ENCODE results near the gene AIF1L.
"Not testable (repeated sequence)": the region's sequence is repeated elsewhere in the genome, so short reads cannot be mapped to it uniquely, and the experiment has no call there.

AIF1L gene

DNA sequence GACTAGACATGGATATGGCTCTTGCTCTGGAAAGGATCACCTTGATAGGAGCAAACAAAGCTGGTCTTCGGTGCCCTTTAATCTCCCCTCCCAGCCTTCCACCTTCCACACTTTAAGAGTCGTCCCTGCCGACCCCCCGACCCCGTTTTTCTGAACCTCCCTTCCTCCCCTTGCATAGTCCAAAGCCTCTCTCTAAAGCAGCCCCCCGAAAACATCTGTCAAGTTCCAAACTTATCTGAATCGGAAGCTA lies 28.6 kb downstream of the AIF1L start:
- DNase-seq, result no peak

DNA sequence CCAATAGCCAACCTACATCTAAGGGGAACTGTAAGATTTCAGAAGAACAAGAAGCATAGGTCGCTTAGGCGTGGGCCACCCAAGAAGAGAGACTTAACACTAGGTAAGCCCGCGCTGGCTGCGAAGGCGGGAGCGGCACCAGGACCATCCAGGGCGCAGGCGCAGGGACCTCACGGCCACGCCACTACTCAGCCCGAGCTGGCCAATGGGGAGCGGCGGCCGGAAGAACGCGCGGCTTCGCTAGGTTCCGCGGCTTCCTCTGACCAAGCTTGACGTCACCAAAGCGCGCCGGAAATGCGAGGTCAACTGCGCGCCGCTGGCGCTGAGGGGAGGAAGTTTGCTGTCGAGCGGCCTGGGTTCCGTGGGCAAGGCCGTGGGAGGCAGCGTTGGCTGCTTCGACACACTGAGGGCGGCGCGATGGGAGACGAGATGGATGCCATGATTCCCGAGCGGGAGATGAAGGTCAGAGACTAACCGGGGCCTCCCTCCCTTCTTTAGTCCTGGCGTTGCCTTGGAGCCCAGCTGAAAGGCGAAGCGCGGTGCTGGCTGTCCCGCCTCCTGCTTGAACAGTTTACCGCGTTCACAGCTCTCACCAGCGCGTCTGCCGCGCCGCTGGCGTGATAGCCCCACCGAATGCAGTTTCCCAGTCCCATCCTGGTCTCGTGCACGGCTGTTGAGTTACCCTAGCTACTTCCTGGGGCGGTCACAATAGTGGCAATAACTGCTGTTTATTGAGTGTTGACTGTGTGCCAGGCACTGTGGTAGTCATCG lies 29.1 kb downstream of the AIF1L start, which contains the start of gene NUP214:
TSS of gene NUP214 (plus strand) at position 299 of the 771 bp plus-strand sequence. CDS start at position 418, 119 bp downstream.
- DNase-seq, result peak; percentile 100

- no peak for DNase-seq
These were observed 29.7 kb downstream of the AIF1L start for GRCh38 chr9:131126059-131126426.

DNA sequence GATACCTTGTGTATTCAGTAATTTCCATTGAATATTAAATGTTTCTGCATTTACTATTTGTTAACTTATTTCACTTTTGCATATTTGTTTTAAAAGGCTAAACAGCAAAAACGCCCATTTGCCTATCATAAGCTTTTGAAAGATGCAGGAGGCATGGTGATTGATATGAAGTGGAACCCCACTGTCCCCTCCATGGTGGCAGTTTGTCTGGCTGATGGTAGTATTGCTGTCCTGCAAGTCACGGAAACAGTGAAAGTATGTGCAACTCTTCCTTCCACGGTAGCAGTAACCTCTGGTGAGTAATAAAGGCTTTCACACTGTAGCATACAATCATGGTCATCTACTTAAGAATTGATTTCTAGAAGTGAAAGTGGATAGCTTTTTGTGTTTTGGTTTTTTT lies 32.9 kb downstream of the AIF1L start:
- no peak for DNase-seq

DNA sequence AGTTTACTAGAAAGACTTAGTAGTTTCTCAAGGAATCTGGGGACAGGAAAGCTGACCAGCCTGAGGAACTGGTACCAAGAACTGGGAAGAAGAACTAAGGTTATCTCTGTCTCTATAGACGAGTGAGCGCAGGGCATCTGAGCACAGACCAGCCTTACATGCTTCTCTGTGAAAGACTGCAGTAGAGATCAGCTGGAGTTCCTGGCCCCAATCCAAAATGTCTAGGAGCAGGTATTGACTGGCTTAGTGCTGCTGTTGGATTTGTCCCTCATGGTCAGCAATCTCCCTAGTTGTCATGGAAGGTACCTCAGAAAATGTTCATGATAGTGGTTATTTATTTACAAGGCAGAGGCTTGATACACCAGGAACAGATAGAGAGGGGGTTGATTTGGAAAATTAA lies 42.3 kb downstream of the AIF1L start:
- DNase-seq, result no peak

DNA sequence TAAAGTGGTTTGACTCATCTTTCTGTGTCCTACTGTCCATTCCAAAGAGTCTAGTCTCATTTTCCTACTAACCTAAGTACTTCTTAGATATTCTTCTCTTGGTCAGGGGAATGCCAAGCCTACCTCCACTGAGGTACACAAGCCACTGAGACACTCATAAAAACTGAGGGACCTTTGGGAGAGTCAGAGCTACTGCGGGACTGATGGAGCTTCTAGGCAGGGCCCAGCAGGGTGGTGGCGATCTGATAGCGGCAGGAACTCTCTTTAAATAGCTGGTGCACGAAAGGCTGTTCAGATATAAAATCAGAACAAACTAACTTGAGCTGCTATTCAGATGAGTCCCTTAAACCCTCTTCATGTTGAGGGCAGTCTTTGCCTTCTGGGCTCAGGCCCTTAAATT lies 43.8 kb downstream of the AIF1L start:
- DNase-seq, result no peak

GRCh38 chr9:131140550-131140949 lies 44.2 kb downstream of the AIF1L start:
- DNase-seq, result no peak

DNA sequence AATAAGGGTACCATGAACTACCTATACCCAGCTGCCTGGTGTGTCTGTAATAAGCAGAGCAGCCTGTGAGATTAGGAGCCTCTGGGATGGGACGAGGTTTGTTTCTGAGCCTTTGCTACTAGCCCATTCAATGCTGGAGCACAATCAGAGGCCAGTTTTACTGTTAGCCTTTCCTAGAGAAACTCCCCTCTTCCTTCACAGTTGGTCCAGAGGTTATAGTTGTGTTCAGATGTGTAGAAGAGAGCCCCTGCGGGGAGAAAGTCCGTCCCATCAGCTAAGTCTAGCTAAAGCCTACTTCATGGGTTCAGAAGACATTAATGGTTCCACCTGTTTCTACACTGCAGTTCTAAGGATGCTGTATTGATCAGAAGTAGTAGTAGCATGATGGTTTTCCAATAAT lies 45.8 kb downstream of the AIF1L start:
- DNase-seq, result no peak

GRCh38 chr9:131144201-131144600 lies 47.9 kb downstream of the AIF1L start:
- no peak for DNase-seq

DNA sequence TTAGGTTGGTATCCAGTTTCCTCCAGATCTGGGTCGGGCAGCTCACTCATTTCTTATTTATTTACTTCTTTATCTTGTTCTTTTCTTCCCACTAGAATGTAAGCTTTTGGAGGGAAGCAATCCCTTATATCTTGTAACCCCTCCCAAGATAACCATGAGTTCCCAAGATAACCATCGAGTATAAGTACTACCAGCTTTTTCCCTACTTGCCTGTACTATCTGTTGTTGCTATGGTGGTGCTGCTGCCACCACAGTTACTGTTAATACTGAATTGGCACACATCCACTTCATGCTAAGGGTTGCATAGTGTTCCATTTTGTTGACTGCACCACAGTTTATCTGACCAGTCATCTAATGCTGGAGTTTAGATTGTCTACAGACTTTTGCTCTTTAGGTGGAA lies 48.9 kb downstream of the AIF1L start:
- no peak for DNase-seq

GRCh38 chr9:131146186-131146585 lies 49.9 kb downstream of the AIF1L start:
- DNase-seq, result no peak

DNA sequence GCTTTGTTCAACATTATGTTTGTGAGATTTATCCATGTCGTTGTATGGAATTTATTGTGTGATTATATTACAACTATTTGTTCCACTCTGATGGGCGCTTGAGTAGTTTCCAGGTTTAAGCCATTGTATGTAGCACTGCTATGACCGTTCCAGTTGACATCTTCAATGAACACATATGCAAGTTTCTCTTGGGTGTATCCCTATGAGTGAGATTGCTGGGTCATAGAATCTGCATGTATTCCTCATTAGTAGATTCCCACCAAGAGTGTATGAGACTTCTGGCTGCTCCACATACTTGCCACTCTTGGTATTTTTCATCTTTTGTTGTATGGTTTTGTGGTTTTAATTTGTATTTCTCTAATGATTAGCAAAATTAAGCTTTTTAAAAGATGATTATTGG lies 51.9 kb downstream of the AIF1L start:
- DNase-seq, result no peak

GRCh38 chr9:131148966-131149687 lies 52.8 kb downstream of the AIF1L start:
- DNase-seq, result no peak

- DNase-seq, result no peak
These were observed 53.3 kb downstream of the AIF1L start for GRCh38 chr9:131149688-131150053.

- no peak for DNase-seq
These were observed 57.3 kb downstream of the AIF1L start for GRCh38 chr9:131153595-131153994.

GRCh38 chr9:131158673-131159072 lies 62.3 kb downstream of the AIF1L start:
- not testable (repeated sequence) for DNase-seq

- no peak for DNase-seq
These were observed 64.2 kb downstream of the AIF1L start for GRCh38 chr9:131160416-131161112.

DNA sequence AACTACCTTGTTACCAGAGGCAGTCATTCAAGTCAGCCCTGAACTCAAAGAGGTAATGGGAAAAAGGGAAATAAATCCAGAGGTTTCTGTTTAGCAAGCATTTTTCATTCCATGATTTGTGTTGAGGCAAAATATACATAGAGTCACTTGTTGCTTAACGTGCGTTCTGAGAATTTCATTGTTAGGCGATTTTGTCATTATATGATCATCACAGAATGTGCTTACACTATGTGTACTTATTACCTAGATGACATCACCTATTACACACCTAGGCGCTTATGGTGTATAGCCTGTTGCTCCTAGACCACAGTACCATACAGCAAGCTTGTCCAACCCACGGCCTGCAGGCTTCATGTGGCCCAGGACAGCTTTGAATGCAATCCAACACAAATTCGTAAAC lies 65.3 kb downstream of the AIF1L start:
- DNase-seq, result no peak

GRCh38 chr9:131162886-131163285 lies 66.6 kb downstream of the AIF1L start:
- DNase-seq, result no peak

GRCh38 chr9:131165523-131165922 lies 69.2 kb downstream of the AIF1L start:
- no peak for DNase-seq

DNA sequence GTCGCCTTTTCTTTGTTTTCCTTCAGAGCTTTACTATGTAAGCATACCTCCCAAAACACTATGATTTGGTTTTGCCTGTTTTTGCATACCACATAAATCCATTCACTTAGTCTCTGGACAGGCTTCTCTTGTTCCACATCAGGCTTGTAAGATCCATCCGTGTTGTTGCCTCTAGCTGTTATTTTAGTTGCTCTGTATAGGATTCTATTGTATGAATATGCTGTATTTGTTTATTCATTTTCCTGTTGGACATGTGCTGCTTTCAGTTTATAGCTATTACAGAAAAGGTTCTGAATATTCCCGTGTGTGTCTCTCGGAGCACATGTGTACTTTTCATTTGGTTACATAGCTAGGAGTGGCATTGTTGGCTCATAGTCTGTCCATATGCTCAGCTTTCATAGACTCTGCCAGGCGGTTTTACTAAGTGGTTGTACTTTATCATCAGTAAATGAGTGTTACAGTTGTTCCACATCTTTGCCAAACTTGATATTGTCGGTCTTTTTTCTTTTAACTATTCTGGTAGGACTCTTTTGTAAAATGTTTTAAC lies 70.9 kb downstream of the AIF1L start:
- DNase-seq, result no peak

- DNase-seq, result no peak
These were observed 71.6 kb downstream of the AIF1L start for GRCh38 chr9:131167936-131168335.

- no peak for DNase-seq
These were observed 73.4 kb downstream of the AIF1L start for GRCh38 chr9:131169563-131170240.

Data from activated CD8-positive, alpha-beta memory T cell treated with anti-CD3 and anti-CD28 coated beads, Interleukin-2, amount 50 U/mL, for 4 hours (primary cell).